Measurements from ENCODE around the gene VILL.

DNA sequence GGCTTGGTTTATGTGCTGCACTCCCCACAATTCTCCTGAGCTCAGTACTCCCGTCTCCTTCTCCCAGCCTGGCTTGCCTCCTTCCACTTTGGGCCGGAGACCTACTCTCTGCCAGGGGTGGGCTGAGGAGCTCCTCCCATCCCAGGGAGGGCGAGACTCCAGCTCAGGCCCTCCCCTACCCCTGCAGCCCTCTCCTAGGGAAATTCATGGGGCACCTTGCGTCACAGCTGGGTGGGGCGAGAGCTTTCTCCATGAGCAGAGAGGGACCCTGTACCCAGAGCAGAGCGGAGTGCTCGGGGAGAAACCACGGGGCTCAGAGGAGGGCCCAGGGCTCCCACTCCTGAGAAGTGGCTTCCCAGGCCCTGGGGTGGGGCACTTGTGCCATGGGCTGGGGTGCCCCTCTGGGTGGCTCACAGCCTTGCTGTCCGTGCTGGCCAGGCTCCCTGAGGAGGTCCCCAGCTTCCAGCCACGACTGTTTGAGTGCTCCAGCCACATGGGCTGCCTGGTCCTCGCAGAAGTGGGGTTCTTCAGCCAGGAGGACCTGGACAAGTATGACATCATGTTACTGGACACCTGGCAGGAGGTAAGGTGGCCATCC, 13.3 kb downstream of the VILL start:
- TF ChIP-seq, protein P1, sequence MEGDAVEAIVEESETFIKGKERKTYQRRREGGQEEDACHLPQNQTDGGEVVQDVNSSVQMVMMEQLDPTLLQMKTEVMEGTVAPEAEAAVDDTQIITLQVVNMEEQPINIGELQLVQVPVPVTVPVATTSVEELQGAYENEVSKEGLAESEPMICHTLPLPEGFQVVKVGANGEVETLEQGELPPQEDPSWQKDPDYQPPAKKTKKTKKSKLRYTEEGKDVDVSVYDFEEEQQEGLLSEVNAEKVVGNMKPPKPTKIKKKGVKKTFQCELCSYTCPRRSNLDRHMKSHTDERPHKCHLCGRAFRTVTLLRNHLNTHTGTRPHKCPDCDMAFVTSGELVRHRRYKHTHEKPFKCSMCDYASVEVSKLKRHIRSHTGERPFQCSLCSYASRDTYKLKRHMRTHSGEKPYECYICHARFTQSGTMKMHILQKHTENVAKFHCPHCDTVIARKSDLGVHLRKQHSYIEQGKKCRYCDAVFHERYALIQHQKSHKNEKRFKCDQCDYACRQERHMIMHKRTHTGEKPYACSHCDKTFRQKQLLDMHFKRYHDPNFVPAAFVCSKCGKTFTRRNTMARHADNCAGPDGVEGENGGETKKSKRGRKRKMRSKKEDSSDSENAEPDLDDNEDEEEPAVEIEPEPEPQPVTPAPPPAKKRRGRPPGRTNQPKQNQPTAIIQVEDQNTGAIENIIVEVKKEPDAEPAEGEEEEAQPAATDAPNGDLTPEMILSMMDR (conservative IDR thresholded peaks at IDR 0.05 in 1 of 2, IDR thresholded peaks at IDR 0.05 in 1 of 2; ENCODE audit: extremely low read depth in 1 of 2, insufficient read depth in 1 of 2, low read depth in 1 of 2, low read length in 2 of 2) = no peak
- no peak for TF ChIP-seq EZH2 (IDR thresholded peaks at IDR 0.05; ENCODE audit: borderline replicate concordance, low read length)
